NCI-H524 (cell line): Measurements from ENCODE around the gene TAS2R8.
"Not testable (repeated sequence)": the region's sequence is repeated elsewhere in the genome, so short reads cannot be mapped to it uniquely, and the experiment has no call there.

Experiments used
- DNase-seq, 2 experiments: peaks; one replicate each; lab custom pipeline; 2025; lab: John Stamatoyannopoulos, UW

The TAS2R8 gene, protein sequence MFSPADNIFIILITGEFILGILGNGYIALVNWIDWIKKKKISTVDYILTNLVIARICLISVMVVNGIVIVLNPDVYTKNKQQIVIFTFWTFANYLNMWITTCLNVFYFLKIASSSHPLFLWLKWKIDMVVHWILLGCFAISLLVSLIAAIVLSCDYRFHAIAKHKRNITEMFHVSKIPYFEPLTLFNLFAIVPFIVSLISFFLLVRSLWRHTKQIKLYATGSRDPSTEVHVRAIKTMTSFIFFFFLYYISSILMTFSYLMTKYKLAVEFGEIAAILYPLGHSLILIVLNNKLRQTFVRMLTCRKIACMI

DNA sequence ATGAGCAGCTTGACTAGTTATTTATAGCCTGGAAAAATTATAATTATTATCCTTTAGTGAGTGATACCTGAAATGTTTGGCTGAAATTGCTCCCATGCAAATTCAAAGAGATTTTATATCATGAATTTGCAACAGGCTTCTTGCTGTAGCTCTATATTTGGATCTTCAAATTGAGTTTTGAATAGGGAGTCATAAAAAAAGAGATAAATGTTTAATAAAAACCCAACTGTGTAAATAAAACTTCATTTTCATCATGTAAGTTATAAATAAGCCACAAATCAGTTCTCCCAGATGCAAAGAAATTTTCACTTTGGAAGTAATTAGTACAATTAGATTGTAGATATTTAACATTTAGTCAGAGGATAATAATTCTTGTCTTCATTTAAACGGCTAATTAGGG, at the start of gene TAS2R8:
TSS of gene TAS2R8 (minus strand) at position 101 of the 400 bp plus-strand sequence. CDS start 306 bp downstream, outside the sequence.
- DNase-seq, result no peak

DNA sequence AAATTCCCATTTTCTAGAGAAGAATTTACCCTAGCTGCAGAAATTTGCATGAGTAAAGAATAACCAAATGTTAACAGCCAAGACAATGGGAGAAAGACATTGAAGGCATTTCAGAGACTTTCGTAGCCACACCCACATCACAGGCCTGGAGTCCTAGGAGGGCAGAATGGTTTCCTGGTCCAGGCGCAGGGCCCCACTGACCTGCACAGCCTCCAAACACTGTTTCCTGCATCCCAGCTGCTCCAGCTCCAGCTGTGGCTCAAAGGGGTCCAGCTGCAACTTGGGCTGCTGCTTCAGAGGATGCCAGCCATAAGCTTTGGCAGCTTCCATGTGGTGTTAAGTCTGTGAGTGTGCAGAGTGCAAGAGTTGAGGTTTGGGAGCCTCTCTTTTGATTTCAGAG, 48.7 kb upstream of the TAS2R8 start:
- no peak for DNase-seq

DNA sequence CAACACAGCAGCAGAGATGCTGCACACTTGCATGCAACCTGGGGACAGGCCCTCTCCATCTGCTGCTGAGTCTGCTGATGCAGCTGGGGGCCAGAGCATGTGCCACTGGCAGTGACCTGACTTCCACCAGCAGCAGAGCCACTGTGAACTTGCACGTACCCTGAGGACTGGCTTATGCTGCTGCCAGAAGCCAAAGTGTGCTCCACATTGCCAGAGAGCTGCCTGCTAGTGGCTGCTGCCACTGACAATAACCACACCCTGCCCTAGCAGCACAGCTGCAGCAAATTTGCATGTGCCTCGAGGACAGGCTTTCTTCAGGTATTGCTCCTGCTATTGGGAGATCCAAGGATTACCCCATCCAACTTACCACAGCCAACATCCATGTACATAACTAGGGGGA, 46.7 kb upstream of the TAS2R8 start:
- DNase-seq, result no peak

DNA sequence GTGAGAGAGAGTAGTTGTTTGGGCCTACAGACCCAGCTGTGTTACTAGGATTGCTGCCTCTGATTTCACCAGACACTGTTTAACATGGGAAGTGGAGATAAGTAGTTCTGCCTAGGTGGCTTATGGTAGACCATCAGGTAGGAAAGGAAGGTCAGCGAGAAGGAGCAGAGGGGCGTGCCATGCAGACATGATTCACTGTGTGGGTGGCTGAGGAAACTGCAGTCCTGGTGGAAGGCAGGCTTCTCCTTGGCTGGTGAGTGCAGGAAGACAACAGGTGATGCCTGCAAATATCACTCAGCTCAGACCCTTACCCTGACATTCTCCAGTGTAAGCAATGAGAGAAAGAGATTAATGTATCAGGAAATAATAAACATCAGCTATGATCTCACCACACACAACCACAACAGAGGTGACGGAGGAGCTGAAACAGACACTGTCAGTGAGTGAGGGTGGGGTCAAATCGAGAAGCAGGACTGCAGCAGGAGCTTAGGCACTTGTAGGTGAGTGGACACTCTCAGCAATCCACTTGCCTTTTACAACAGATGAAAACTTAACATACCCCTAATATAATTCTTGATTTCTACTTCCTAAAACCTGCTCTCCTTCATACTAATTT, 44.3 kb upstream of the TAS2R8 start:
- DNase-seq, result no peak

DNA sequence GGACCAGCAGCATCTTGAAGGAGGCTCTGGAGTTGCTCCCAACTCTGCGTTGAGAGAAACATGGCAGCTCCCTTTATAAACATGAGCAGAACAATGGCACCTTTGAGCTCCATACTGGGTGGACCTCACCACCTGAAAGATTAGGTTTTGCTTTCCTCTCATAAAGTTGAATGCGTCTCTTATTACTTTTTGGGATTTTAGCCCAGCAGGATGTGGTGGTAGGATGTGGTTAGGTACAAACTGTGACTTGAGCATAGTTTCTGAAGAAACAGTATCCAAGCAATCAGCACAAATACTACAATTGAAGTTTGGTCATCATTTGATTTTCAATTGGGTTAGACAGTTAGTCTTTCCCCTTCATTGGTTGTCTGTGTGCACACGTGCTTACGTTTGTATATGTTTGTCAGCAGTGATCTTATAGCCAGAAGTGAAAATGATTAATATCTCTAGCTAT, 42.4 kb upstream of the TAS2R8 start, which contains the start of gene PRR4:
TSS of gene PRR4 (minus strand) at position 51 of the 454 bp plus-strand sequence. CDS start at position 13, 38 bp downstream.
- DNase-seq, result no peak

DNA sequence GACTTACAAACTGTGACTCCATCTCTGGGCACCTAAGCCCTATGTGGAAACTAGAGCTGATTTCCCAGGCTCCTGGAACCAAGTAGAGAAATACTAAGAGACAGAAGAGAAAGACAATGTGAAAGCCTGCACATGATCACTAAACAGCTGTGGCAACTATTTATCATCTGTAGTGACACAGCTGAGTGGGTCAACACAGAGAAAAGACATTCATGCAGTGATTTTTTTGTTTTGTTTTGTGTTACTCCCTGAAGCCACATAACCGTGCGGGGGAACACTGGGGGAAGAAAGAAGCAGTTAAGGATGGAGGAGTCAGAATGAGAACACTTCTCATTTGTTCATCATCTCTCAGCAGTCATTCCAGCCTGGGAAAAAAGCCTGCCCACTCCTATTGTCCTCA, 40.7 kb upstream of the TAS2R8 start:
- no peak for DNase-seq

DNA sequence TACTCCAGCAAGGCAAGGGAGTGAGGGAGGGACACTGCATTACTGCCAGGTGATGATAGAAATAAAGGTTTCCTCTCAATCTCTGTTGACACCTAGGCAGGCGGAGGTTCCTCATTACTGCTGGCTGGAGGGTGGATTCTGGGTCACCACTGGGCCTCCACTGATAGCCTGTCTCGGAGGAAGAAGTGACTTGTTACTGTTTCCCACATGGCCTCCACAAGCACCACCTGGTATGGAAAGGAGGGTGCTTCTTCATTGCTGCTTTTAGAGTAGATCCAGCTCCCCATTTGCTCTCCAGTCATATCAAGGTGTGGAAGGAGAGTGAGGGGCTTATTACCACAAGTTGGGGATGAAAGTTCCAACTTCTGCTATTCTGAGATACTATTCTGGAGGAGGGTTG, 35.8 kb upstream of the TAS2R8 start:
- no peak for DNase-seq

DNA sequence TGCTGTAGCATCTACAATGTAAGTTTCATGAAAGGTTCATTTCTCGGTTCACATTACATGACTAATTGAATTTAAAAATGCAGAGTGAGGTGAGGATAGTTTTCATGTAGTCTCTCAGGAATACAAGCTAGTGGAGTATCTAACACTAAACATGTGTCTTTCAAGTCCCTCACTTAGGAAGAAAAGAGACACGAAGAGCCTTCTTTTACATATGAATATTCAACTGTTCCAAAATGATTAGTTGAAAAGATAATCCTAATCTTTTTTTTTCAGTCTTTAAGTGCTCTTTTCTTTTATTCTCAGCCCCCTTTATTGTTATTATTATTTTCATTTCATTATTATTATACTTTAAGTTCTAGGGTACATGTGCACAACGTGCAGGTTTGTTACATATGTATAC, 31.4 kb upstream of the TAS2R8 start:
- no peak for DNase-seq

DNA sequence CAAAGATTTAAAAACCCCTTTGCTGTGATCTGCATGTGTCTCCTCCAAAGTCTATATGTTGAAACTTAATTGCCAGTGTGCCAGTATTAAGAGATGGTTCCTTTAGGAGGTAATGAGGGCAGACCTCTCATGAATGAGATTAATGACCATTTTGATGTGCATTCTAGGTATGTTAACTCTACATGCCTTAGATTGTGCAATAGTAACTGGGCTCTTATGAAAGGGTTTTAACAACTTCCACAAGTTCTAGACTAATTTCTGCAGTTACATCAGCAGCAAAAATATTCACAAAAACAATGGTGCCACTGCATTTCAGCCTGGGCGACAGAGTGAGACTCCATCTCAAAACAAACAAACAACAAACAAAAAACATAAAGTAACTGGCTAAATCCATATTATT, 22.9 kb upstream of the TAS2R8 start:
- no peak for DNase-seq

DNA sequence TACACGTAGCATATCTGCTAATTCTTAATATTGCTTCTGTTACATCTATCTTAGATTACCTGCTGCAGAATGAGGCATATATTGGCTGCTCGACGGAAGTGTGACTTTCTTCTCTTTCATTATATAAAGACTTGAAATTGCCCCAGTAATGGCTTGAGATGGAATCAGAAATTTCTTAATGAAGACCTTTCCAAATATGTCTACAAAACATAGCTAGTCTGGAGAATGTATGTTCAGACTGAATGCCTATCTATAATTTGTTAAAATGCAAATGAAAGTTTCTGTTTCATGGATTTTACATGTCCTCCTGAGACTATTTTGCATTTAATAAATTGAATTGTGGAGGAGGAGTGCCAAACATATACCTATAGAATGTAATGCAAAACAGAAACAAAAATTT, 19.2 kb upstream of the TAS2R8 start, which contains the start of gene TAS2R10:
TSS of gene TAS2R10 (minus strand) at position 101 of the 400 bp plus-strand sequence. CDS start at position 12, 89 bp downstream.
- DNase-seq, result no peak

DNA sequence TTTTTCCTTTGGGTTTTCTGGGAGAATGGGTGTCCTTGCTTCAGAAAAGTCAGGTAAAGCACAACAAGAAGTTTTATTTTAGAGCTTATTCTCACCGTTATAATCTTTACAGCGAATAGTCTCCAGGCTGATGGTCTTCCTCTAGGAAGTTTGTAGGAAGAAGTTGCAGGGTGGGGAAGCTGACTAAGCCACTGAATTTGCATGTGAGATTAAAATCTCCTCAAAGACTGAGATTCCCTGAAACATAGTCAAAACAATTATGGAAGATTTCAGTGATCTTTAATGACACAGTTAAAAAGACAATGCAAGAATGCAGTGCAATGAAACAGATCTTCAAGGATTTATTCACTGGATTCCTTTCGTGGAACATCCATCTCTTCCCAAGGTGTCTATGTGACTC, 17.9 kb upstream of the TAS2R8 start:
- DNase-seq, result no peak

DNA sequence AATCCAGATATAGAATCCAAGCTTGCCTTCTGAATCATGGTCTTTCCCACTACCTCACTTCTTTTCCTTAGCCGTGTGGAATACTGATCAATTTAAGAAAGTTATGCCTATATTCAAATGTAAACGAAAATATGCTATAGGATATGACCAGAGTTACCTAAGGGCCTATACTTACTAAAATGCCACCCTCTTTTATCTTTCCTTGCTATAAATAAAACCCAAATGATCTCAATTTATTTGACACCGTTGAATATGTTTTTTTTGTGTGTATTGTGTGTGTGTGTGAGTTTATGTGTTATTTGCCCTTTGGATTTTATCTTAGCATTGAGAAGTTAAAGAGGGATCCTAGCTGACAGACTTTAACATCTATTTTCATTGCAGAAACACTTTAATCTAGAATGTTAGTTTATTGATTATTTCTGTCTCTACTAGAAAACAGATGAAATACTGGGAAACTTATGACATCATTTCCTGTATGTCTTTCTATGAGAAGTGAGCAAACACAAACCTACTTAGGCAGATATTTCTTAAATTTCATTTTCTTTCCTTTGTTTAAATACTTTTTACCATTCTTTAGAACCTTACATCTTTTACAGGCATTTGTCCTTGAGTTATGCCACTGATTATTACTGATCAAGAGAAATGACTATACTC, 4.9 kb upstream of the TAS2R8 start:
- no peak for DNase-seq

DNA sequence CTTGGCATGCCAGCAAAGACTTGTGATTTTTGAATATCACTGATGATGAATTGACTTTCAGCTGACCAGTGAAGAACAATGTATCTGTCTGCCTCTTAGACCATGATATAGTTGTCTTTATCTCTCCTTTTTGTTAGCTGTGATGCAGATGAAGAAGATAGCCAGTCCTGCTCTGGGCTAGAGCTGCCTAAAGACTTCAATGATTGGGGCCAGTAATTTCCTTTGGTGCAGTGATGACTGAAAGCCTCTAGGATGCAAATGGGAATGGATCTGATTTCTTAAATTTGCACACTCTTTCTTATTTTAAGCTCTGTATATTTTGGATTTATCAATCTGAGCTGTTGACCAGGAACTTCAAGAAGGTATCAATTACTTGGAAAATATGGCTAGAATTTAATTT, 3.0 kb upstream of the TAS2R8 start, which contains the start of gene TAS2R9:
TSS of gene TAS2R9 (minus strand) at position 101 of the 400 bp plus-strand sequence. CDS start at position 8, 93 bp downstream.
- no peak for DNase-seq

DNA sequence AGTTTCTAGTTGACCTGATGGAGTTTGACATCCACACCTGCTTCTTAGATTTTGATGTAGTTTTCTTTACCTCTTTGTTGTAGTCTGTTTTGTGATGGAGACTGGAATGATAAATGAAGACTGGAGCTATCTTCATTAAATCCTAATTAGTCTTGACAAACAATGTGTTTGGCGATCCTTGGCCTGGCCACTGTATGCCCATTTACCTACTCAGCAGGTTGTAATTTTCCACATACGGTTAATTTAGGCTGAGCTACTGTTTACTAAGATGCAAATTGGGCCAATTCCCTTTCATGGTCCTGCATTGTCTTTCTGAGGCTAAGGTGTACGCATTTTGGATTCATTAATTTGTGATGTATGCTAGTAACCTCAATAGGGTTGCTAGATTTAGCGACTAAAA, 4.5 kb downstream of the TAS2R8 start, which contains the start of gene TAS2R7:
TSS of gene TAS2R7 (minus strand) at position 41 of the 400 bp plus-strand sequence. CDS start 57 bp downstream, outside the sequence.
- DNase-seq, result no peak

DNA sequence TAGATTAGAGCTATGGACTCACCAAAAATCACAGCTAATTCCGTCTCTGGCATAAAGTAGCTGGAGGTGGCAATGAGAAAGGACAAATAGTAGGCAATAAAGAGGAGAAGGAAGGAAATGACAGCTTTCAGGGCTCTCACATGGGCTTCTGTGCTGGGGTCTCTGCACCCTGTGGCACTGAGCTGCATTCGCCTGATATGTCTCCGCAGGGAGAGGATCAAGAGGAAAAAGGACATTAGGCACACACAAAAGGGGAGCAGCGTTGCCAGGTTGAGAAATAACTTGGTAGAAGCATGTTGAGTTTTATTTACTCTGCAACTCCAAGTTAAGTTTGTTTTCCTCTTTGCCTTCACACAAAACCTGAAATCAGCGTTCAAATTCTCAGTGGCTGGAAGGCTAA, 5.3 kb downstream of the TAS2R8 start:
- no peak for DNase-seq

DNA sequence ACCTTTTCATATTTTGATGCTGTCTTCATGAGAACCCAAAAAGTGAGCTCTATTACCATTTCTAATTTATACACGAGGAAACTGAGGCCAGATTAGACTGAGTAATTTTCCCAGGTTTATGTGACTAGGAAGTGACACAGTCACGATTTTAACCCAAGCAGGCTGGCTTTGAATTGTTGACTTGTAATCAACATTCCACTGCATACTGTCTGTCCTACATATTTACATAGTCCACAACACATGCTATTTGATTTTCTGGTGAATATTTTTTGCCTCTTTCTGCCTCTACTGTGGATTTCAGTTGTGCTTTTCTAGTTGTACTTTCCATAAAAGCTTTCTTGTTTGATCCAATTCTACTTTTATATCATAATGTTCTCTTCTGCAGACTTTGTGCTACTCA, 12.9 kb downstream of the TAS2R8 start:
- DNase-seq, result no peak

DNA sequence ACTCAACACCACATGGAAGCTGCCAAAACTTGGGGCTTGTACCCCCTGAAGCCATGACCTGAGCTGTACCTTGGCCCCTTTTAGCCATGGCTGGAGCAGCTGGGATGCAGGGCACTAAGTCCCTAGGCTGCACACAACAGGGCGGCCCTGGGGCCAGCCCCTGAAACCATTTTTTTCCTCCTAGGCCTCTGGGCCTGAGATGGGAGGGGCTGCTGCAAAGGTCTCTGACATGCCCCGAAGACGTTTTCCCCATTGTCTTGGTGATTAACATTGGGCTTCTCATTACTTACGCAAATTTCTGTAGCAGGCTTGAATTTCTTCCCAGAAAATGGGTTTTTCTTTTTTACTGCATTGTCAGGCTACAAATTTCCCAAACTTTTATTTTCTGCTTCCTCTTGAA, 15.3 kb downstream of the TAS2R8 start:
- DNase-seq, result not testable (repeated sequence)

DNA sequence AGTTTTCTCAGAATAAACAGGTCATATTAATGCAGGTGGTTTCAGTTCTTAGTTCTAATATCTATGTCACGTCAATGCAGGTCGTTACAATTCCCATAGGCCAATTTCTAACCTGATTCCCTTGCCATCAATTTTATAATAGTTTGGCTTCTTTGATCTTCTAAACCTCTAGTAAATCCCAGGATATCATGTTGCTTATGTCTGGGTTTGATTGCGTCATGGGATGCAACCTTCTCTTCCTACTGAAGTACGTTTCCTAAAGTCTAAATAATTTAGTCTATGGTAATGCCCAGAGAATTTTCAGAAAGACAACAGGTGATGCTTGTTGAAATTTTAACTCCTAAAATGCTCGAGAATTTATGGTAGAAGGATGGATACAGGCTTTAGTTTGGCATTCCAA, 23.8 kb downstream of the TAS2R8 start:
- DNase-seq, result no peak

DNA sequence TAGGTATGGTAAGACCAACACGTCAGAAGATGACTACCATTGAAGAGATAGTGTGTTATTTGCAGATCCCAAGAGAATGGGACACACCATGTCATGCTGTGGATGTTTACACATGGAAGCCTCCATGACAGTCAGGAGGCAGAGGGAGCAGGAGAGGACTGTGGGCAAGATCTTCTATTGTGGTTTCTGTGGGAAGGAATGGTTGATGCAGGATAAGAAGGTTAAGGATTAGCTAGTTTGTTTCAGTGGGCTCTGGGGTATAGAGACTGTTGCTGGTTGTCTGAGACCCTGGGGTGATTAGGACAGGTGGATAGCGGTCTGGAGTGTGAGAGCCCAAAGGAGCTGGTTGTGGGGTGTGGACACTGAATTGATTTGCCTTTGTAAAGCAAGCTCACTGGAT, 28.0 kb downstream of the TAS2R8 start:
- no peak for DNase-seq

DNA sequence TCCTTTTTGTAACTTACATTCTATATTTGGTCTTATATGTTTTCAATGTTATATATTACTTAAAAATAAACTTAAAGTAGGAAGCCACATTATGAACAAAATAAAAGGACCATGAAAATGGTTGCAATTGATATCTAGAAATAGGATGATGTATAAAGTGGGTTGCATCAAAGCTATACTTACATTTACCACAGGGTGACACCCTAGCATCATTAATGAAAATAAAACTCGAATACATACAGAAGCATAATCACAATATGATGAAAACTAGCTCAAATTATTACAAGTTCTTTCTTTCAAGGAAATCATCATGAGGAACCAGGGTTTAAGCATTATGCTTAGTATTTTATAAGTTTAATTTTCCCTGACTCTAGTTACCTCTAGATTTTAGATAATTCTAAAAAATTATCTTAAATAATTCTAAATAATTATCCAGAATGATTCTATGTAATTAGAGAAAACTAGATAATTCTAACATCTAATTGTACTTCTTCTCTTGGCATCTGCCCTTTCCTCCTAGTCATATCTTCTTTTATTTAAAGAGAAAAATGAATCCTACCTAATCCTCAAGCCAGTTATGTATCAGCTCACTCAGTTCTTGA, 35.9 kb downstream of the TAS2R8 start:
- DNase-seq, result peak; percentile 18 to 48

DNA sequence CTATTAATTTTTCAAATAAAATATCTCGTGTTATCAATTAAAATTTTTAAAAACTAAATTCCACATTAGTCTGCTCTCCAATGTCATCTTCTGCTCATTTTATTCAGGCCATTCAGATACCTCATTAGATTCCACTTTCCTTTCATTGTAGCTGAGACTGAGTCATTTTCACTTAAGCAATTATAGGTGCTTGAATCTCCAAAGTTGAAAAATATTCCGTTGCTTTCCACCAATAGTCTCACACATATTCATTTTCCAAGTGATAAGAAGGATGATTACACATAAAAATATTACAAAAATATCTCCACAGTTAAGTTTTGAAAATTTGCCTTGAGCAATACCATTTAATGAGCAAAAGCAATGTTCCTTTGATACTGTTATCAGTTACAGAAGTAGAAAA, 47.4 kb downstream of the TAS2R8 start:
- DNase-seq, result no peak

DNA sequence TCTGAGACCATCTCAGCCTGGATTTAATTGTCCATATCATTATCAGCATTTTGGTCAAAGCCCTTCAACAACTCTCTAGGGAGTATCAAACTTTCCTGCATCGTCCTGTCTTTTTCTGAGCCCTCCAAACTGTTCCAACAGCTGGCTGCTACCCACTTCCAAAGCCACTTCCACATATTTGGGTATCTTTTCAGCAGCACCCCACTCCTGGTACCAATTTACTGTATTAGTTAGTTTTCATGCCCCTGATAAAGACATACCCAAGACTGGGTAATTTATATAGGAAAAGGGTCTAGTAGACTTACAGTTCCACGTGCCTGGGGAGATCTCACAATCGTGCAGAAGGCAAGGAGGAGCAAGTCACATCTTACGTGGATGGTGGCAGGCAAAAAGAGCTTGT, 50.9 kb downstream of the TAS2R8 start:
- no peak for DNase-seq
